DMS 273 (cell line): ENCODE data around the gene SLC10A7.
"Not testable (repeated sequence)": the region's sequence is repeated elsewhere in the genome, so short reads cannot be mapped to it uniquely, and the experiment has no call there.

Experiments used
- DNase-seq: peaks from one replicate; lab custom pipeline; 2025; ENCODE audit not compliant: unreplicated experiment; lab: John Stamatoyannopoulos, UW

The SLC10A7 gene

DNA sequence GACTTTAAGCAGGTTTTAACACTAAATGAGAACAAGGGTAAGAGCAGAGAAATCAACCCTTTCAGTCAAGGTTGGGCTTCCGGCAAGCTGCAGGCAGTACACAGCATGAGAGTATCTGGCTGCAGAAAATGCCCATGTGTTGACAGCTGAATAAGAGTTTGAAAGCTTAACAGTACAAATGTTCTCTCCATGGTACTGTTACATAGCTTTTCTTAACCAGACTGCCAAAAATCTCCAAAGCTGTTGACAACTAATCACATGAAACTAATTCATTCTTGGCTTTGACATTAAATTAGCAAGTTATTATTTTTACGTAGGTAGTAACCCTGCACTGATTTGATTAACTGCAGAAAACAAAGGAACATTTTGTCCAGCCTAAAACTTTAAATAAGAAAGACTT lies 153.5 kb downstream of the SLC10A7 start:
- DNase-seq, result peak; percentile 0

GRCh38 chr4:146367347-146367746 lies 154.4 kb downstream of the SLC10A7 start:
- no peak for DNase-seq

GRCh38 chr4:146359771-146360170 lies 162.0 kb downstream of the SLC10A7 start:
- DNase-seq, result no peak

DNA sequence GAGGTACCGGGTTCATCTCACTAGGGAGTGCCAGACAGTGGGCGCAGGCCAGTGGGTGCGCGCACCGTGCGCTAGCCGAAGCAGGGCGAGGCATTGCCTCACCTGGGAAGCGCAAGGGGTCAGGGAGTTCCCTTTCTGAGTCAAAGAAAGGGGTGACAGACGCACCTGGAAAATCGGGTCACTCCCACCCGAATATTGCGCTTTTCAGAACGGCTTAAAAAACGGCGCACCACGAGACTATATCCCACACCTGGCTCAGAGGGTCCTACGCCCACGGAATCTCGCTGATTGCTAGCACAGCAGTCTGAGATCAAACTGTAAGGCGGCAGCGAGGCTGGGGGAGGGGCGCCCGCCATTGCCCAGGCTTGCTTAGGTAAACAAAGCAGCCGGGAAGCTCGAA lies 171.6 kb downstream of the SLC10A7 start:
- not testable (repeated sequence) for DNase-seq

DNA sequence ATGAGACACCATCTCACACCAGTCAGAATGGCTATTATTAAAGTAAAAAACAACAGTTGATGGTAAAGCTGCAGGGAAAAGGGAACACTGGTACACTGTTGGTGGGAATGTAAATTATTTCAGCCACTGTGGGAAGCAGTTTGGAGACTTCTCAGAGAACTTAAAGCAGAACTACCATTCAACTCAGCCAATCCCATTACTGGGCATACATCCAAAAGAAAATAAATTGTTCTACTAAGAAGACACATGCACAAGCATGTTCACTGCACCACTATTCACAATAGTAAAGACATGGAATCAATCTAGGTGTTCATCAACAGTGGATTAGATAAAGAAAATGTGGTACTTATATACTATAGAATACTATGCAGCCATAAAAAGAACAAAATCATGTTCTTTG lies 172.4 kb downstream of the SLC10A7 start:
- DNase-seq, result no peak

GRCh38 chr4:146347822-146348221 lies 173.9 kb downstream of the SLC10A7 start:
- DNase-seq, result no peak

GRCh38 chr4:146346276-146346675 lies 175.5 kb downstream of the SLC10A7 start:
- DNase-seq, result no peak

- no peak for DNase-seq
These were observed 178.0 kb downstream of the SLC10A7 start for GRCh38 chr4:146343776-146344175.

- no peak for DNase-seq
These were observed 178.5 kb downstream of the SLC10A7 start for GRCh38 chr4:146343199-146343598.

DNA sequence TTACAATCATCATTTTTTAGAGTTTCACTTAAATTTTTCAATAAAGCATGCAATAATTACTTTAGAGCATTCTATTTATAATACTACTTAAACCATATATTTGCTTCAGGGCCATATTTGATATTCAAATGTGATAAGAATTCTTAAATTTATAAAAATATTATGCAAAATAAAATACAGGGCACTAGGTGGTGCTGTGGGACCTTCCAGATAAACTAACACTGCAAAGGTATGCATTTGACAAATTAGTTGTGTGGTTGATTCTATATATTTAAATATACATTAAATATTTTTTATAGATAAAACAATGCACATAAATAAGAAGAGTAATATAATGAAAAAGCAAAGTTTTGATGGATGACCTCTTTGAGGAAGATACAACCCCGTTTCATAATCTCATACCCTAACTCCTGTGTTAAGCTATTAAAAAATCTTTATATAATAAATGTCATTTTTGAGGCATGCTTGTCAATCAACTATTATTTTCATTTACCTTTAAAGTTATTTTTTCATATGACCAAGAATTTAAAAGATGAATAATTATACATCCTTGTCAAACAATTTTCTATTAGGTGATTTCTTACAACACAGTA lies 179.0 kb downstream of the SLC10A7 start:
- peak; percentile 60 for DNase-seq

GRCh38 chr4:146340798-146341197 lies 180.9 kb downstream of the SLC10A7 start:
- peak; percentile 17 for DNase-seq

- DNase-seq, result peak; percentile 4
These were observed 183.2 kb downstream of the SLC10A7 start for GRCh38 chr4:146338512-146338911.

DNA sequence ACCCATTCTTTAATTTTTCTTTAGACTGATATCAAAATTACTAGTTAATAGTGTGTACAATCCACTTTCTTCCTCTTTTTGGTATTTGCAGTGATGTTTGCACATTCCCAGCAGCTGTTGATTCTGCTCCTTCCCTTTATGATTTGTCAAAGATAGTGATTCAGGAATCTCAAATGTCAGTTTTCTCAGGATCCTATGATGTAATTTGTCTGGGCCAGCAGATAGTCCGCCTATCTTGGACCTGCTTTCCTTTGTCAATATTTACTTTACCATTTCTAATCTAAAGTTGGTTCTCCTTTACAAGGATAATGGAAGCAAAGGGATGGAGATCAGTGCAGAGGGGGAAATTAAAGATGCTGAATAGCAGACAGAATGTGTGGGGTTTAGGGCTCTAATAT lies 185.3 kb downstream of the SLC10A7 start:
- DNase-seq, result no peak

GRCh38 chr4:146335763-146336409 lies 185.9 kb downstream of the SLC10A7 start:
- DNase-seq, result no peak

DNA sequence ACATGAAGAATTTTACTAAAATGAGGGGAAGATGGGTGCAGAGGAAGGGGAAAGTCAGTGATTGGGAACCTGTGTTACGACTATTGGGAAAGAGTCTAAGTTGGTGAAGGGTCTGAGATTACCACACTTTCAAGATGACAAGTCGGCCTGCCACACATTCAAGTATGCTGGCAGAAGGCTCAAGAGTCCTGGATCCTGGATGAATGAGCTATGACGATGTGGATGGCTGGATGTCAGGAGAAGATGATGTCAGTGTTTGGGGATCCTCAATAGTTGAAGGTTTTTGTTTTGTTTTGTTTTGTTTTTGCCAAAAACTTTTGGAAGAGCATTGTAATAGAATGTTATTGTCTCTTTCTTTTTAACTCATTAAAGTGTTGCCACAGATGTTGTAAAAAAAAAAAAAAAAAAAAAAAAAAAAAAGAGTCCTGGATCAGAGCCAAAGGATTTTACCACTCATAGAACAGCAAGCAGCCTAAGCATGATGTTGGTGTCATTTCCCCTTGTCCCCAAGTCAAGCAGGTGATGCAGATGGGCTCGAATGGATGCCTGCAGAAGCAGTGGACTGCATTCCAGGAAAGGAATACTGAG lies 186.8 kb downstream of the SLC10A7 start:
- no peak for DNase-seq

DNA sequence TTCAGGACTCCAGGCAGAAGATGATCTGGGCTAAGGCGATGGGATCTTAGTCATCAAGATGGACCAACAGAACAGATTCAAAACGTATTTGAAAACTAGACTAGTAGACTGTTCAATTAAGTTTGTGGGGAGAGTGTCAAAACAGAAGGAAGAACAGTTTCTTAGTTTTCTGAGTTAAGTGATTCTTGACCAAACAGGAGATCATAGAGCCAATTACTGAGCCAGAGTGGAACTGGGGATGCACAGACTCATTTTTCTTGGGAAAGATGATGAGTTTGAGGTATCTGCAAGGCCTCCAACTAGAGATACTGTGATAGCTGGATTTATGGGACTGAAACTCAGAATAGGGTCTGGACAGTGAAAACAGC lies 187.9 kb downstream of the SLC10A7 start:
- DNase-seq, result no peak

DNA sequence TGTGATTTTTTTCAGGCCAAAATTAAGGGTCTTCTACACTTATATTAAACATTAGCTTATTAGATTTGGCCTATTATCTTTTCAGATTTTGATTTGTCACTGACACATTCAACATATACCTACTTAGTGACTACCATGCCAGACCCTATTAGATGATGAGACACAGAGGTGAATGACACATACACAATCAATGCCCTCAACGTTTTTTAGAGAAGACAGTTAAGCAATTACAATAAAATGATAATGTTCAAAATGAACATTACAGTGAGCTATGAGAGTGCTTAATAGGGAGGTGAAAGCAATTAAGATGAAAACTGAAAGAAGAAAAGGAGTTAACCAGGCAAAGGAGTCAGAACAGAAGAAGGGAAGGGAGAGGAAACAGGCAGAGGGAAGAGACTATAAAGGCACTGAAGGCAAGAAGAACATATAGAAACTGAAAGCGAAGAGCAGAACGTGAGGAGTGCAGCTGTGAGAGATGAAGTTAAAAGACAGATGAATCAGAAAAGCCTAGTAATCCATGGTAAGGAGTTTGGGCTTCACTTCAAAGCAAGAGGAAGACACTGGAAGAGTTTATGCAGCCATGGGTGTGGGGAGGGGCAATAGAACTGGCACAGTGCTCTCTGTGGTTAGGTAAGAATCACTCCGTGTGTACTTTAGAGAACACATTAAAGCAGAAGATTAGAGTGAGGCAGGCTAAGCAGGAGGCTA lies 188.4 kb downstream of the SLC10A7 start:
- DNase-seq, result no peak

- DNase-seq, result no peak
These were observed 191.3 kb downstream of the SLC10A7 start for GRCh38 chr4:146330392-146330791.

DNA sequence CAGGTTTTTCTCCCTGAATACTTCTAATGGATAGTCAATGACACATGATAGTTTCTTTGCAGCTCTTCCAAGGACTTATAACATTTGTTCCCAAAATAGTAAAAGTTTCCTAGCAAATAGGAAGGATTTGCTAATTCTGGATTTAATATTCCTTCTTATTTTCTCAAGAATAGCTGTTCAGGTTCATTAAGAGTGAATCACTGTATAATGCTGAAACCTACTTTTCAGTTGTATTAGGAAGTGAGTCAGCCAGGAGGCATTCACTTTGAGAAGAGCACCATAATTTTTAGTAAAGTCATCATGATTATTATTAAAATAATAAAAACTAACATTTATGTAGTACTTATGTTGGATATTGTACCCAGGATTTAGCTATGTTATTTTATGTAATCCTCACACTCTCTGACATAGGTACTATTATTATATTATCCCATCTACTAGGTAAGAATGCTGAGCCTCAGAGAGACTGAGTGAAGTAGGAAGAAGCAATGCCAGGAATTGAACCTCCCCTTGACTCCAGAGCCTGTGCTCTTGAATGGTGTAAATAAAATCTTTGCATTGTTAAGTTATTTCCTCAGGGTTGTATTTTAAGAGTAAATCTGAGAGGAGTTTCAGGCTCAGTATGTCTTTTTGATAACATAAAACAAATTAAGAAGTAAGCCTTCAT lies 192.6 kb downstream of the SLC10A7 start:
- no peak for DNase-seq

DNA sequence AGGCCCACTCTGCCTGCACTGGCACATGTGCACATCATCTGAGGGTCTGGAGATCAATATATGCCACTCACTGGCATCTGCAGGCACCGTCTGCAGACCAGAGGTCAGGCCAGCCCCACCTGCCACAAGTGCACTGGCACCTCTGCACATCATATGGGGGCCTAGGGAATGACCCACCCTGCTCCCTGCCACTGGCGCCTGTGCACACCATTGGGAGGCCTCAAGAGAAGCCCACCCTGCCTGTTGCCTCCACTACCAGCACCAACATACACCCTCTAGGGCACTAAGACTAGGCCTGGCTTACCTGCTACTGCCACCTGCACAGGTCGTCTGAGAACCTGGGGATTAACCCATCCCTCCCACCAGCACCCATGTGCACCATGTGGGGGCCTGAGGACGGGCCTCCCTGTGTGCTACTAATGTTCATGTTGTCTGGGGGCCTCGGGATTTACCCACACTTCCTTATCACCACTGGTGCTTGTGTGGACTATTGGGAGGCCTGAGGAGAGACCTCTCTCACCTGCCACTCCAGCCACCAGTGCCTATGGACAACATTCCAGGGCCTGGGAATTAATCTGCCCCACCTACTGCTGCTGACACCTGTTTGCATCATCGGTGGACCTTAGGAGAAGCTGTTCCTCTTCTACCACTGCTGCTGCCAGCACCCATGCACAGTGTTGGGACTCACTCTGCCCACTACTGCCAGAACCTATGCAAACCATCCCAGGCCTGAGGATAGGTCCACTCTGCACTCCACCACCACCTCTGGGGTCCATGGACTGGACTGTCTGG lies 193.7 kb downstream of the SLC10A7 start:
- DNase-seq, result no peak

DNA sequence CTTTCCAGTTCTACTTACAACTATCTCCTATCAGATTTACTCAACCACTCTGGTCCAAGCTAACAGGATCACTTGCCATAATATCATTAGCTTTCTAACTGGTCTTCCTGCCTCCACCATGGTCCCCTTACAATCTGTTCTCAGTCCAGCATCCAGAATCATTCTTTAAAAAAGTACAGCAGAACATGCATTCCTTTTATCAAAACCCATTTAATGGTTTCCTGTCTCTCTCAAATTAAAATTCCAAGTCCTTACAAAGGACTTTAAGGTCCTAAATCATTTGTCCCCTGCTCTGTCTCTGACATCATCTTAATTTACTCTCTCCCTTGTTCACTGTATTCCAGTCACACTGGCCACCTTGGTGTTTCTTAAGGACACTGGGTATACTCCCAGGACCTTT lies 202.8 kb downstream of the SLC10A7 start:
- no peak for DNase-seq
